IMR-90 (cell line): Measurements from ENCODE around the gene TEDC2. TPM values are rescaled to one million over a fixed set of nuclear protein-coding genes. Genes with fewer than 3 reads are reported as not detected.

Source experiments
- ELK1 ChIP-seq: fragments of 150-350 bp; IDR thresholded peaks from 2 replicates; pipeline ENCODE4 v1.6.1; 2016; ENCODE audit warnings: low read depth, mild to moderate bottlenecking, low read length, moderate library complexity, borderline replicate concordance
- MAFK ChIP-seq: IDR thresholded peaks from 2 replicates; pipeline ENCODE4 v1.6.1; 2012; ENCODE audit warnings: low read depth, low read length, improper control_type of control experiment
- RCOR1 ChIP-seq: IDR thresholded peaks from 2 replicates; pipeline ENCODE4 v1.6.1; 2012; ENCODE audit warnings: mild to moderate bottlenecking, low read length, improper control_type of control experiment; ENCODE audit not compliant: insufficient replicate concordance
- polyA plus RNA-seq, 3 experiments: library from polyadenylated mRNA; depleted of rRNA; stranded (reverse); fragments of >200 nt; gene quantifications; 2 replicates each; pipeline ENCODE4 v1.2.3, GENCODE V29; 2012; ENCODE audit warnings: low replicate concordance in 1 of 3
- total RNA-seq: library from RNA; depleted of rRNA; stranded (reverse); fragments of >200 nt; gene quantifications from 2 replicates; pipeline ENCODE4 v1.2.3, GENCODE V29; 2012

TEDC2 gene
- total and polyA plus RNA-seq, 2 of the 4 experiments (the other 2 are of a cell fraction), result 3.6 to 7.3 TPM

GRCh38 chr16:2500918-2501750 is 41.2 kb downstream of the TEDC2 start (continued):
- TF ChIP-seq ELK1 (no peak), RCOR1 (no peak), MAFK (no peak)
